K562 (cell line): ENCODE results near the gene DPY19L3. TPM values are rescaled to one million over a fixed set of nuclear protein-coding genes. Genes with fewer than 3 reads are reported as not detected.
"Not testable (repeated sequence)": the region's sequence is repeated elsewhere in the genome, so short reads cannot be mapped to it uniquely, and the experiment has no call there.

Experiments
- ATAC-seq: fragments of 200-7000 bp; cut with Tn5 transposase; 3 replicates; pipeline ENCODE4 v1.9.1; 2020; ENCODE audit warnings: moderate library complexity
- BruUV-seq: library from RNA; stranded (reverse); fragments of 400-500 nt; replicated peaks from 2 replicates; lab custom pipeline; 2021; lab: Mats Ljungman, UMichigan
- CTCF ChIA-PET: fragments of 300-600 bp; formaldehyde crosslinking; extraction: SDS; loops from one replicate; lab custom pipeline; 2021; ENCODE audit warnings: low intra/inter-chr PET ratio; lab: Yijun Ruan, JAX
- POLR2A ChIA-PET: fragments of 300-600, 350-650 bp; sonication (Branson Sonifier 250); formaldehyde crosslinking; extraction: SDS; loops from one replicate; lab custom pipeline; 2021; ENCODE audit warnings: antibody characterized with exemption, inconsistent platforms; lab: Yijun Ruan, JAX
- DNase-seq, 4 experiments: peaks; one replicate each; pipeline versions ENCODE4 v3.0.0 to v3.0.0-alpha.2; 2011 to 2018; ENCODE audit warnings: low spot score in 3 of 4, mixed read lengths in 3 of 4; ENCODE audit errors: extremely low read depth in 1 of 4
- FAIRE-seq: peaks from 2 replicates; lab custom pipeline; 2011; peaks lifted over from hg19 to GRCh38; lab: Jason Lieb, UNC
- H2AFZ ChIP-seq: 2 replicates; pipeline ENCODE4 v1.6.0; 2011; ENCODE audit warnings: low read depth, low read length, control low read depth, inconsistent platforms
- H3K27ac ChIP-seq: fragments of 200-600 bp; 3 replicates; pipeline ENCODE4 v1.8.0; 2011; ENCODE audit warnings: low read depth, mild to moderate bottlenecking, control low read depth, inconsistent platforms, low read length, moderate library complexity, mixed read lengths; ENCODE audit errors: extremely low read depth
- H3K27me3 ChIP-seq, 2 experiments: fragments of 300-600 bp in 1 of 2; 2 replicates in 1 of 2; 3 replicates in 1 of 2; pipeline versions ENCODE4 v1.6.0 to v1.8.0; 2011; ENCODE audit warnings: inconsistent platforms in 2 of 2, low read length in 2 of 2, mild to moderate bottlenecking in 1 of 2, mixed read lengths in 1 of 2, moderate library complexity in 1 of 2; ENCODE audit not compliant: control insufficient read depth in 2 of 2, insufficient read depth in 2 of 2
- H3K36me3 ChIP-seq: fragments of 300-600 bp; 3 replicates; pipeline ENCODE4 v1.8.0; 2011; ENCODE audit warnings: mild to moderate bottlenecking, low read length, inconsistent platforms; ENCODE audit not compliant: control insufficient read depth, insufficient read depth
- H3K4me1 ChIP-seq, 2 experiments: fragments of 200-600 bp in 1 of 2; replicated peaks in 1 of 2; 2 replicates in 1 of 2; 3 replicates in 1 of 2; pipeline versions ENCODE4 v1.5.1 to v1.8.0; 2011; ENCODE audit warnings: inconsistent platforms in 2 of 2, low read length in 2 of 2, mild to moderate bottlenecking in 1 of 2, mixed read lengths in 1 of 2, moderate library complexity in 1 of 2; ENCODE audit not compliant: control insufficient read depth in 2 of 2, insufficient read depth in 2 of 2
- H3K4me2 ChIP-seq: 2 replicates; pipeline ENCODE4 v1.6.1; 2011; ENCODE audit warnings: low read length, control low read depth, inconsistent platforms, mixed read lengths; ENCODE audit not compliant: insufficient read depth
- H3K4me3 ChIP-seq: fragments of 200-600 bp; sonication (generic), shearing (Covaris generic); 2 replicates; pipeline ENCODE4 v1.5.1; 2016; ENCODE audit warnings: control low read depth, inconsistent platforms
- H3K79me2 ChIP-seq: fragments of 200-600 bp; 3 replicates; pipeline ENCODE4 v1.8.0; 2011; ENCODE audit warnings: low read length, inconsistent platforms; ENCODE audit not compliant: control insufficient read depth, insufficient read depth
- H3K9ac ChIP-seq, 2 experiments: 2 replicates each; pipeline versions ENCODE4 v1.6.0 to v1.6.1; 2011; ENCODE audit warnings: low read depth in 2 of 2, low read length in 2 of 2, control low read depth in 1 of 2, inconsistent platforms in 1 of 2, mild to moderate bottlenecking in 1 of 2, mixed read lengths in 1 of 2; ENCODE audit not compliant: insufficient read depth in 1 of 2
- H3K9me1 ChIP-seq: one replicate; pipeline ENCODE4 v1.6.0; 2011; ENCODE audit warnings: inconsistent platforms, mild to moderate bottlenecking, low read length, moderate library complexity; ENCODE audit not compliant: control insufficient read depth, insufficient read depth
- H3K9me3 ChIP-seq: replicated peaks from 2 replicates; pipeline ENCODE4 v1.5.1; 2011; ENCODE audit warnings: low read depth, low read length, inconsistent platforms; ENCODE audit not compliant: control insufficient read depth, insufficient read depth
- H4K20me1 ChIP-seq: replicated peaks from 2 replicates; pipeline ENCODE4 v1.6.1; 2011; ENCODE audit warnings: low read length, inconsistent platforms, mixed read lengths; ENCODE audit not compliant: control insufficient read depth, insufficient read depth
- CREB3 ChIP-seq: fragments of 450-650 bp; conservative IDR thresholded peaks from 2 replicates; pipeline ENCODE4 v1.6.1; 2016; ENCODE audit warnings: missing genetic modification characterization, low read depth, mild to moderate bottlenecking, missing compliant biosample characterization, moderate library complexity
- FUS ChIP-seq: fragments of 200-400 bp; formaldehyde crosslinking; optimal IDR thresholded peaks from 2 replicates; pipeline ENCODE3; 2017; ENCODE audit warnings: low read depth, low read length
- GATA2 ChIP-seq: sonication (generic); formaldehyde crosslinking; IDR thresholded peaks from 2 replicates; pipeline ENCODE4 v1.4.0; 2020; ENCODE audit warnings: mild to moderate bottlenecking, missing genetic modification reagents
- ZNF507 ChIP-seq: conservative IDR thresholded peaks from 2 replicates; pipeline ENCODE4 v1.6.1; 2017; ENCODE audit warnings: missing genetic modification characterization, missing compliant biosample characterization
- WGBS: fragments of 100-300 bp; shearing (Covaris generic); methylation state at CpG from one replicate; pipeline ENCODE4 v1.1.6; 2016; ENCODE audit warnings: low coverage, mixed read lengths; ENCODE audit not compliant: insufficient coverage; ENCODE audit errors: missing lambda C conversion rate; 5-methylcytosine and 5-hydroxymethylcytosine counted together
- in situ Hi-C: fragments of 300-500 bp; cut with MboI; formaldehyde crosslinking; loops from 4 replicates; pipeline ENCODE4 v1.15.0; 2018; ENCODE audit warnings: inconsistent platforms, mixed read lengths
- intact Hi-C: fragments of 100-400 bp; cut with micrococcal nuclease; formaldehyde crosslinking; loops from 2 replicates; pipeline ENCODE4 v1.14.2; 2022
- polyA plus RNA-seq, 8 experiments: library from polyadenylated mRNA; depleted of rRNA in 4 of 8; stranded (reverse) in 5 of 8; unstranded in 3 of 8; fragments of >200 nt; fragmentation: Nextera tagmentation in 2 of 8; fragmentation: Illumina TruSeq in 1 of 8; extraction: Ambion mirVana in 2 of 8; extraction: Trizol in 1 of 8; gene quantifications; 2 replicates each; pipeline versions ENCODE4 v1.2.1 to v1.2.3, GENCODE V29; 2011 to 2014; ENCODE audit warnings: inconsistent platforms in 1 of 8, missing spikeins in 1 of 8
- total RNA-seq, 7 experiments: library from RNA; depleted of rRNA in 6 of 7; stranded (reverse); fragments of >200 nt in 6 of 7; fragmentation: Illumina TruSeq in 2 of 7; extraction: Trizol in 2 of 7; gene quantifications; 2 replicates each; pipeline versions ENCODE4 v1.2.1 to v1.2.3, GENCODE V29; 2011 to 2021; ENCODE audit warnings: low replicate concordance in 1 of 7

Gene DPY19L3
- total and polyA plus RNA-seq, 9 of the 15 experiments (the other 6 are each of a cell fraction or from before 2014, with no cell fraction given): 4.7 to 39.2 (median 22.0) TPM

- ChIA-PET POLR2A (no interaction called here), CTCF (no interaction called here)
- Histone ChIP-seq H3K79me2 (no peaks in the 10 kb centered on the region), H3K9ac (no peak overlapping the region), H3K9me3 (no peaks in the 10 kb centered on the region), H4K20me1 (no peaks in the 10 kb centered on the region), H3K9me1 (no peaks in the 10 kb centered on the region), H3K27me3 (peaks cover 2 to 18% of the 10 kb centered on the region in 2 experiments; a peak in 2 of 5 replicates), H3K36me3 (no peaks in the 10 kb centered on the region), H2AFZ (no peak overlapping the region), H3K27ac (no peak overlapping the region), H3K4me1 (no peaks in the 10 kb centered on the region), H3K4me2 (no peak overlapping the region), H3K4me3 (no peak overlapping the region)
- no peak for TF ChIP-seq FUS
- no peak for TF ChIP-seq CREB3 (tag)
- TF ChIP-seq ZNF507 (tag): no peak
- DNase-seq: no peak
- no TSS peak for BruUV-seq
- in situ Hi-C loops (no loop called here), intact Hi-C loops (no loop called here)
- WGBS: 25% methylated on average over 9 of the region's 9 CpGs
- no peak for ATAC-seq
- no peak for FAIRE-seq
These were observed 91.8 kb downstream of the DPY19L3 start for GRCh38 chr19:32497391-32497790.

GRCh38 chr19:32498648-32499200 is 93.2 kb downstream of the DPY19L3 start:
- no peak for DNase-seq
- Histone ChIP-seq H3K4me2 (no peak overlapping the region), H3K36me3 (no peaks in the 10 kb centered on the region), H3K9ac (no peak overlapping the region), H3K4me1 (no peaks in the 10 kb centered on the region), H3K27ac (no peak overlapping the region), H2AFZ (no peak overlapping the region), H3K4me3 (no peak overlapping the region), H3K9me3 (no peaks in the 10 kb centered on the region), H4K20me1 (no peaks in the 10 kb centered on the region), H3K9me1 (no peaks in the 10 kb centered on the region), H3K27me3 (peaks cover 2 to 18% of the 10 kb centered on the region in 2 experiments; a peak in 2 of 5 replicates), H3K79me2 (no peaks in the 10 kb centered on the region)
- no TSS peak for BruUV-seq
- no peak for FAIRE-seq
- intact Hi-C loops (no loop called here), in situ Hi-C loops (no loop called here)
- POLR2A ChIA-PET: interaction anchor here (0.6 to 1.1 kb wide), 2 partner anchors 10 to 997 kb away, joined by 3 to 4 read pairs; no protein-coding TSS in a partner anchor
- CTCF ChIA-PET: no interaction called here
- WGBS: 5% methylated on average over 6 of the region's 6 CpGs
- no peak for ATAC-seq
- TF ChIP-seq FUS (no peak), GATA2 (CRISPR knock-in tag) (no peak)

GRCh38 chr19:32512498-32512897 is 106.9 kb downstream of the DPY19L3 start:
- H3K27me3 ChIP-seq, H2AFZ ChIP-seq, in situ Hi-C loops, FAIRE-seq, BruUV-seq, H3K27ac ChIP-seq, H3K4me3 ChIP-seq, POLR2A ChIA-PET, H3K4me2 ChIP-seq, ATAC-seq, H3K79me2 ChIP-seq, H3K9me1 ChIP-seq, H3K36me3 ChIP-seq, CTCF ChIA-PET, DNase-seq, intact Hi-C loops, H3K9ac ChIP-seq, H3K4me1 ChIP-seq, H3K9me3 ChIP-seq, H4K20me1 ChIP-seq: not testable (repeated sequence)
- WGBS: 0% methylated on average over 4 of the region's 4 CpGs
